SK-N-MC (cell line): ENCODE measurements around the gene JAKMIP3.

ENCODE experiments used
- DNase-seq: peaks from one replicate; pipeline ENCODE4 v3.0.0-alpha.2; 2011; ENCODE audit warnings: low read depth, low spot score
- H3K27ac ChIP-seq: fragments of 200-600 bp; sonication (generic); 2 replicates; pipeline ENCODE4 v1.5.1; 2016; ENCODE audit warnings: mixed run types
- H3K36me3 ChIP-seq: fragments of 200-600 bp; sonication (generic); 2 replicates; pipeline ENCODE4 v1.6.1; 2017; ENCODE audit warnings: antibody characterized with exemption, low read length, mixed read lengths; ENCODE audit not compliant: insufficient read depth
- H3K4me3 ChIP-seq: fragments of 200-600 bp; sonication (generic); 2 replicates; pipeline ENCODE4 v1.5.1; 2016
- H3K9ac ChIP-seq: fragments of 200-600 bp; sonication (generic); 2 replicates; pipeline ENCODE4 v1.8.0; 2017; ENCODE audit warnings: mixed run types, mixed read lengths; ENCODE audit not compliant: insufficient read length
- H3K9me3 ChIP-seq: fragments of 200-600 bp; sonication (generic); 2 replicates; pipeline ENCODE4 v1.6.1; 2017; ENCODE audit warnings: low read depth, mild to moderate bottlenecking, antibody characterized with exemption, low read length, moderate library complexity, mixed read lengths
- EZH2 ChIP-seq: fragments of 200-600 bp; sonication (generic); IDR thresholded peaks from one replicate; pipeline ENCODE4 v1.6.1; 2017; ENCODE audit warnings: antibody characterized with exemption
- FOXP2 ChIP-seq: optimal IDR thresholded peaks from 2 replicates; pipeline ENCODE3; 2011; ENCODE audit warnings: mild to moderate bottlenecking, moderate library complexity; ENCODE audit not compliant: insufficient read depth; ENCODE audit errors: extremely low read length, control extremely low read depth
- POLR2AphosphoS5 ChIP-seq: IDR thresholded peaks from 2 replicates; pipeline ENCODE4 v1.6.1; 2012; ENCODE audit warnings: mild to moderate bottlenecking, low read depth, low read length, borderline replicate concordance

The JAKMIP3 gene

DNA sequence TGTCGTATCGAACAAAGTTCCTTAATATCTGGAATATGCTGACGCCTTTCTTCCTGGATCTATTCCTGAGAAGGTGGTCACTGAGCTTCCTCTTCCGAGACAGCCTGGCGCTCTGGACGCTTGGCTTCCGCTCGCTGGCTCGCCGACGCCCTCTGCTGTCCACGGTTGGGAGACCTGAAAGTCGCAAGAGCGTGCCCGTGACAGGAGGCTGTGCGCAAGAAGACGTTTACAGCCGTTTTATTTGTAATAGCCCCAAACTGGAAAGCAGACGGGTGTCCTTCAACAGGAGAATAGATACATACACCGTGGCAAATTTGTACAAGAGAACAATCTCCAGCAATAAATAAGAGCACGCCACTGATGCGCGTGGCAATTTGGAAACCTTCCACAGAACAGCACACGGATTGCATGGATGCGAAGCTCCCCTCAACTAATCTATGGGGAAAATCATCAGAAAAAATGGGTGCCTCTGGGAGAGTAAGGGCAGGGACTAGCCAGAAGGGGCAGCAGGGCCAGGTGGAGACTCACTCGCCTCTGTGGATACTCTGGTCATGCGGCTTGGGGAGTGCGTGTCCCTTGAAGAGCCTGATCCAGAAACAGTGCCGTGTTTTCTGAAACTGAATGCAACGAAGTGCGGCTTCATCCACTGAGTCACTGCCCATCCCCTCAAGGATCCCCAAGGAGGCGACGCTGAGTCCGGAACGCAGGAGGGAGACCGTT lies 42.5 kb upstream of the JAKMIP3 start:
- Histone ChIP-seq H3K9ac (no peak overlapping the region), H3K27ac (no peak overlapping the region), H3K4me3 (peak overlapping the region; percentile 22; the same call in 1 of the 2 replicates), H3K9me3 (no peaks in the 10 kb centered on the region), H3K36me3 (no peaks in the 10 kb centered on the region)
- DNase-seq = no peak
- TF ChIP-seq EZH2 (no peak), FOXP2 (no peak), POLR2AphosphoS5 (no peak)

DNA sequence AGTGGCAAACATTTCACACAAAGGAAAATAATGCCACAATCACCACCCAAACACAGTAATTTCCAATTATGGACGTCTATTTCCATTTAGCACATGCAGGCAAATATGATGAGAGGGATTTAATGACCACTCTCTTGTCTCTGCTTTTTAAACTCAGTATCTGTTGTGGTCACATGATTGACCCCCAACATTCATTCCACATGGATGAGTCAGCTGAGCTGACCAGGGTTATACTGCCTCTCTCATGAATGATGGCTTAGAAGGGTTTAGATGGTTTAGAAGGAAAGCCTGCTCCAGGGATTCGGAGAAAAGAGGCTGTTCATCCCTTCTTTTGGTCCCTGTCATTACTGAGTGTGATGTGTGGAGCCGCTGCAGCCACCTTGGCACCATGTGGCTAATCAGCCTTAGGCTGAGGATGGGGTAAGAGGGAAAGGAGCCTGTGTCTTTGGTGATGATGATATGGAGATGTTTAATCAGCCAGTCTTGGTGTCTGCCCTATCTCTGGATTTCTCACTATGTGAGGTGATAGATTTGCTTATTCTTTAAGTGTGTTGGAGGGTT lies 38.2 kb upstream of the JAKMIP3 start:
- Histone ChIP-seq H3K9ac (no peak overlapping the region), H3K36me3 (no peaks in the 10 kb centered on the region)
- no peak for DNase-seq

DNA sequence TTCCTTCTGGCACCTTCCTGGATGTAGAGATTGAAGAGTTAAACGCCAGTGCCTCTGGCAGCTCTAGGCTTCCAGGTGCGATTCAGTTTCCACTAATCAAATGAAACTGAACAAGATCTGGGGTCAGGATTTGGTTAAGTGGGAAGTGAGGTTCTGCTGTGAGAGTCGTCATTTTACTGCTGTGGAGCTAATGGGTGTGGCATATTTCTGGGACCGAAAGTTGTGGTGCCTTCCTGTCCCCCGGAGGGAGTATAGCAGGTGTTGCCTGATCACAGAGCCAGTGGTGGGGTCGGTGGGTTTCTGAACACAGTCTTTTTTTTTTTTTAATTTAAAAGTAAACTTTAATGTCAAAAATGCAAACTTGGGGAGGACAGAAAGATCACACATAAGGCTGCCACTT lies 37.0 kb upstream of the JAKMIP3 start:
- no peak for TF ChIP-seq EZH2
- H3K27ac ChIP-seq = no peak overlapping the region

More for the DNA sequence above, 38.2 kb upstream of the JAKMIP3 start:
- TF ChIP-seq POLR2AphosphoS5 (no peak), EZH2 (no peak), FOXP2 (no peak)
- no peak overlapping the region for H3K4me3 ChIP-seq
- no peaks in the 10 kb centered on the region for H3K9me3 ChIP-seq
- no peak overlapping the region for H3K27ac ChIP-seq

DNA sequence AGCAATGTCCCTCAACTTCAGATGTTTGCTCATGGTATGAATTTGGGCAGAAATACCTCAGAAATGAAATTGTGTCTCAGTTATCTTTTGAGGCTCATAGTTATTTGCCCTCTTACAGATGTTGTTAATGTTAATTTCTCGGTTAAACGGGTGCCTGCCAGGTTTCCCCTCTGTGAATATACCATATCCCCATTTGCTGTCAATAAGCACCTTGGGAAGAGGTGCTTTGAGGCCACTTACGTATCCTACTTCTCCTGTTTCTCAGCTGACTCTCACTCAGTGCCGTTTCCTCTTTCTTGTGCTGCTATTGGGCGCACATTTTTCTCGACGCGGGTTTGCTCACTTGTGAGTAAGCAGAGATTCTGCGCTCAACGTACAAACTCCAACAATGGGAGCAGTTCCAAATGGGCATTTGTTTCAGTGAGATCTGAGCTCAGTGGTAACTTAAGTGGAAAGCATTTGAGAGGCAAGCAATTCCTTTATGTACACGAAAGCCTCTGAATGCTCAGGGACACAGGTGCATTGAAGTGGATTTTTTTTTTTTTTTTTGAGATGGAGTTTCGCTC lies 34.8 kb upstream of the JAKMIP3 start:
- Histone ChIP-seq H3K27ac (no peak overlapping the region), H3K9ac (no peak overlapping the region), H3K9me3 (no peaks in the 10 kb centered on the region), H3K36me3 (no peaks in the 10 kb centered on the region), H3K4me3 (no peak overlapping the region)
- DNase-seq = no peak
- TF ChIP-seq FOXP2 = no peak
- TF ChIP-seq EZH2 = no peak
- TF ChIP-seq POLR2AphosphoS5 = no peak

More for the DNA sequence above, 37.0 kb upstream of the JAKMIP3 start:
- H3K4me3 ChIP-seq = no peak overlapping the region
- no peak overlapping the region for H3K9ac ChIP-seq
- H3K36me3 ChIP-seq = no peaks in the 10 kb centered on the region
- no peaks in the 10 kb centered on the region for H3K9me3 ChIP-seq
- DNase-seq = no peak

DNA sequence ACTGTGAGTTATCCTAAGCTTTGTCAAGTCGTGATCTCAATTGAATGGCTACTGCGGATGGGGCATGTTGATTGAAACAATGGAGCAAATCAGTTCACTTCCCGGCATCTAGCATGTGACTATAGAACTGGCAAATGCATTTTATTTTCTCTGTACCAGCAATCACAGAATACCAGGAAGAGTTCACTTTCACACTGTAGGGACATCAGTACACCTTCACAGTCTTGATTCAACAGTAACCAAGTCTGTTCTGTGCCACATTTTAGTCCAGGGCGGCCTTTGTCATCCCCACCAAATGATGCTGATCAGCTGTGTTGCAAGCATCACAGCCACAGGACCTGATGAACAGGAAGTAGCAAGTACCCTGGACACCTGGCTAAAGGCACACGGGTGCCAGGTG lies 32.1 kb upstream of the JAKMIP3 start:
- DNase-seq = no peak
- no peaks in the 10 kb centered on the region for H3K36me3 ChIP-seq
- TF ChIP-seq FOXP2 (no peak), EZH2 (no peak), POLR2AphosphoS5 (no peak)
- no peak overlapping the region for H3K27ac ChIP-seq
- H3K9me3 ChIP-seq = no peaks in the 10 kb centered on the region
- H3K9ac ChIP-seq = no peak overlapping the region
- no peak overlapping the region for H3K4me3 ChIP-seq

DNA sequence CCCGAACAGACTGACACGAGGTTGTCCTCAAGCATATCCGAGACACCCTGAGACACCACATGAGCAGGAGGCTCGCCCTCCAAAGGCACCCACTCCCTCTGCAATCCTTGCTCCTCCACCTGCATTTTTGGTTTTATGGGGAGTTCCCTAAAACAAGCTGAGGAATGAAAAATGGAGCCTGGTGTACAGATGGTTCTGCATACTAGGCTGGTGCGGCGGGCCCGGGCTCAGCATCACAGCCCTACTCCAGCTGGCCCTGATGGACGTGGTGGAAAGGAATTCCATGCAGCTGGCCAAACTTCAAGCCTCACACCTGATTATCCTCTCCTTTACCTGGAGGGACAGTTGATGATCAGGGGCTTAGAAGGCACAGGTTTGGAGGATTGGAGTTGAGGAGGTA lies 30.3 kb upstream of the JAKMIP3 start:
- H3K9me3 ChIP-seq = no peaks in the 10 kb centered on the region
- no peak for DNase-seq
- no peak overlapping the region for H3K4me3 ChIP-seq
- no peaks in the 10 kb centered on the region for H3K36me3 ChIP-seq
- TF ChIP-seq POLR2AphosphoS5 = no peak
- no peak for TF ChIP-seq FOXP2
- no peak for TF ChIP-seq EZH2
- no peak overlapping the region for H3K27ac ChIP-seq
- H3K9ac ChIP-seq = no peak overlapping the region

DNA sequence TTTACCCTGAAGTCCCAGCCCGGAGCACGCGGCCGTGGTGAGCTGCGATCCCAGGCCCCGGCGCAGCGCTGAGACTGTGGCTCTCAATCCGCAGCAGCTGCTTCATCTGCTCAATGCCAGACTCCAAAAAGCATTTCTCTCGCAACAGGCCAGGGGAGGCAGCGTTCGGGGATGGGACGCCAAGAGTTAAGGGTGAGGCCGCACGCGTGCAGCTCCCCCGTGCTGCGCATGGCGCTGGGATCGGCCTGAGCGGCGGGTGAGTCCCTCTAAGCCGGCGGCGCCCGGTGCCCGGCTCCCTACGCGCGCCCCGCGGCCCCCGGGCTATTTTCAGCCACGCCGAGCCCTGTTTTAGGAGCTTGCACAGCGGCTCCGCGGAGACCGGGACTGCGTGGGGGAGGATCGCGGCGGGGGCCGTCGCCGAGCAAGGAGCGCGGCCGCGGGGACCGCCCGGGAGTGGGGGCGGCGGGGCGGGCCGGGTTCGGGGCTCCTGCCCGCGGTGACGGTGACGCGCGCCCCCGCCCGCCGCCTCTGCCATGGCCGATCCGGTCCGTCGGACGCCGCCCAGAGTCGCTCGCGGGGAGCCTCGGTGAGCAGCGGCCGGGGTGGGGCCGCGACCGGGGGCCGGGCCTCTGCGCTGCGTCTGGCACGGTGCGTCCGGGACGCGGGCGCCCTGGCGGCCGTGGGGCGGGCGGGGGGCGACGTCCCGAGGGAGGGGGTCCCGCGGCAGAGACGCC lies 29.4 kb upstream of the JAKMIP3 start:
- DNase-seq = no peak
- no peak overlapping the region for H3K9ac ChIP-seq
- H3K4me3 ChIP-seq = no peak overlapping the region
- no peak overlapping the region for H3K27ac ChIP-seq
- H3K36me3 ChIP-seq = no peaks in the 10 kb centered on the region
- TF ChIP-seq POLR2AphosphoS5 = no peak
- TF ChIP-seq FOXP2 = no peak
- TF ChIP-seq EZH2 = no peak
- no peaks in the 10 kb centered on the region for H3K9me3 ChIP-seq

DNA sequence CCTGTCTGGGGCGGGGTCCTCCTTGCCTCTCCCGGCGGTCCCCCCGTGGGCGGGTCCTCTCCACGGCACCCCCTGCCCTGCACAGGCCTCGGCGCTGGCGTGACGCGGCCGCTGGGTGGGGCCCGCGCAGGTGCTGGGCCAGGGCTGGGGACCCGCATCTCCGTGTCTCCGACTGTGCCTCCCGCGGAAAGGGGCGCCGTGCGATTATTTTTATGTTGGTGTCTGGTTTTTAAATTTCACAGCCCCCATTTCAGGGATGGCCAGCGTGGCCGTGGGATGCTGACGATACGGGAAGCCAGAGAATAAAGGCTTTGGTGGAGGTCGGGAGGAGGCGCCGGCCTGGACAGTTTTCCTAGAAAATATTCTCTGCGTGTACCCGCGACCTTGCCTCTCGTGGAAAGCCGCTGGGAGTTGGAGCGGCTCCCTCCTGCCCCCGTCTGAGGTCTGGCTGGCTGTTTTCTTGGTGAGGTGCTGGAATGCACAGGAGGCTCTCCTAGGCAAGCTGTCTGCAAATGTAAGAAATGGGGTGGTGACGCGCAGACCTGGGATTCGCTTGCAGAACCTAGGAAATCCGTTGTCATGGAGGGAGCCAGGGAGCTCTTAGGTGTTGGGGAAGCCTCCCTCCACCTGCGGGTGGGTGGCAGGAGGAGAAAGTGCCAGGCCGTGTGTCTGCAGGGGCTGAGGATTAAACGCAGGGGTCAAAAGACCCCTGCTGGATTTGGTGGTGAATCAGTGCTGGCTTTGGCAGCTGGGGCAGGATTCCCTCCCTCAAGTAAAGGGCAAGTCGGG lies 28.7 kb upstream of the JAKMIP3 start:
- Histone ChIP-seq H3K9me3 (no peaks in the 10 kb centered on the region), H3K27ac (no peak overlapping the region), H3K36me3 (no peaks in the 10 kb centered on the region), H3K4me3 (no peak overlapping the region), H3K9ac (no peak overlapping the region)
- DNase-seq = no peak
- TF ChIP-seq EZH2 = peak; percentile 17
- no peak for TF ChIP-seq FOXP2
